Stomach smooth muscle (tissue), 2 donors: Measurements from ENCODE around the gene PTPRT.

Source experiments
- H3K27ac ChIP-seq: one replicate; pipeline ENCODE4 v1.7.0; 2013; ENCODE audit warnings: mild to moderate bottlenecking, low read length, inconsistent platforms
- H3K27me3 ChIP-seq, 2 donors: one replicate each; pipeline ENCODE4 v1.7.0; 2013; ENCODE audit warnings: low read length in 2 of 2; ENCODE audit not compliant: insufficient read depth in 2 of 2, control insufficient read depth in 1 of 2
- H3K36me3 ChIP-seq, 2 donors: one replicate each; pipeline ENCODE4 v1.7.0; 2013; ENCODE audit warnings: low read length in 2 of 2; ENCODE audit not compliant: control insufficient read depth in 2 of 2, insufficient read depth in 2 of 2
- H3K4me1 ChIP-seq: one replicate; pipeline ENCODE4 v1.7.0; 2013; ENCODE audit warnings: low read length; ENCODE audit not compliant: control insufficient read depth, insufficient read depth
- H3K4me3 ChIP-seq, 2 donors: one replicate each; pipeline ENCODE4 v1.7.0; 2013; ENCODE audit warnings: low read length in 2 of 2
- H3K9ac ChIP-seq, 2 donors: one replicate each; pipeline ENCODE4 v1.7.0; 2013; ENCODE audit warnings: low read length in 2 of 2, mild to moderate bottlenecking in 1 of 2
- H3K9me3 ChIP-seq, 2 donors: one replicate each; pipeline ENCODE4 v1.7.0; 2013; ENCODE audit warnings: low read length in 2 of 2; ENCODE audit not compliant: control insufficient read depth in 2 of 2
- donor health status: healthy.
- donor health status: Pancreatic carcinoma.

PTPRT gene

DNA sequence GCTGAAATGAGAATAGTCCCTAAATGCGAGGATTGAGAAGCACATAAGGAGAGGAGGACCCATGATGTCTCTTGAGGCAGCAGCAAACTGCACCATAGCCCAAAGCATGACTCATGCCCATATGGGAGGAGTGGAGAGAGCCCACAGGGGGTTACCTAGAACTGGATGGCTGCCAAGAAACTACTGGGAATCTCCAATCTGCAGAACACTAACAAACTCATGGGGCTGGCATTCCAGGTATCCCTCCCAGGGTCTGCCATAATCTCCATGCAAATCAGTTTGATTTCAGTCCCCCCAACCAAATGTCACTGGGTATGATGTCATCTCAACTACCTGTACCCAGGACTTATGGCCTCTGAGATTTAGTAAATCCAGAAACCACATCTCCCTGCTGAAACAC is 410.5 kb downstream of the PTPRT start:
- Histone ChIP-seq H3K4me3 (no peak overlapping the region), H3K27me3 (no peaks in the 10 kb centered on the region), H3K27ac (no peak overlapping the region), H3K36me3 (no peaks in the 10 kb centered on the region), H3K4me1 (no peaks in the 10 kb centered on the region), H3K9me3 (peaks cover 0 to 3% of the 10 kb centered on the region in 2 donors), H3K9ac (no peak overlapping the region)

DNA sequence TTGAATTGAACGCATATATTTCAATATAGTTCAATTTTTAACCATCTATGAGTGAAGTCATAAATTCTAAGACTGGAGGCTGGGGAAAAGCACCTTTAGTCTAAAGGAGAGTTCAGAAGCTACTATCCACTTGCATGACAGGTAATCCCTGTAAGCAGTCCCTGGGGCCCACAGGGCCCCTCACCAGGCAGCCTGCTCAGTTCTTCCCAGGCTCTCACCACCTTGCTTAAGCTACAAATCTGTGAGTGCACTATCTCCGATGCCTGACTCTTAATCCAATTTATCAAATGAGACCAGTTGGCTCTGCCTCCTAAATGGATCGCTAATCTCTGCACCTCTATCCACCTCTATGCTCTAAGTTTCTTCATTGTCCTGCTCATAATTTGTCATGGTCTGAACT is 413.8 kb downstream of the PTPRT start:
- H3K4me1 ChIP-seq: no peaks in the 10 kb centered on the region
- peaks cover under 1 to 2% of the 10 kb centered on the region in 2 donors for H3K9me3 ChIP-seq
- no peak overlapping the region for H3K27ac ChIP-seq
- H3K27me3 ChIP-seq: no peaks in the 10 kb centered on the region
- H3K4me3 ChIP-seq: no peak overlapping the region
- H3K9ac ChIP-seq: no peak overlapping the region
- H3K36me3 ChIP-seq: no peaks in the 10 kb centered on the region

DNA sequence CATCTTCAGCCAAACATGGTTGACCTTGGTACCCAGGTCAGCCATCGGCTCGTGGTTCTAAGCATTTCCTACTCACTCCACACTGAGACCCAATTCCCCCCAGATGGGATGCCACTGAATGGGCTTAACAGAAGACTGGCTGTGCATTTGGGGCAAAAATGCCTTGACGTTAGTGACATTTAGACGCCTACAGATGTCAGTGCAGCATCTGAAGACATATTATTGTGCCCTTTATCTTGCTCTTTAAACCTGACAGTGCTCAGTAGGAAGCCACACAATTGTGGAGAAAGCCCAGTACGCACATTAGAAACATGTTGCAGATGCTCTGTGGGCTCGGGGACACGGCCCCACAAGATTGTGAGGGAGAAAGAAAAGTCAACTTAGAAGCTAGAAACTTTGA is 414.7 kb downstream of the PTPRT start:
- Histone ChIP-seq H3K4me3 (no peak overlapping the region), H3K36me3 (no peaks in the 10 kb centered on the region), H3K27me3 (no peaks in the 10 kb centered on the region), H3K27ac (no peak overlapping the region), H3K4me1 (no peaks in the 10 kb centered on the region), H3K9ac (no peak overlapping the region), H3K9me3 (peaks cover 0 to 2% of the 10 kb centered on the region in 2 donors)

- peaks cover 0 to 5% of the 10 kb centered on the region in 2 donors for H3K9me3 ChIP-seq
- H3K36me3 ChIP-seq: no peaks in the 10 kb centered on the region
- no peaks in the 10 kb centered on the region for H3K27me3 ChIP-seq
- H3K4me3 ChIP-seq: no peak overlapping the region
- no peaks in the 10 kb centered on the region for H3K4me1 ChIP-seq
- no peak overlapping the region for H3K9ac ChIP-seq
- H3K27ac ChIP-seq: no peak overlapping the region
Observed at GRCh38 chr20:42763015-42763414, 426.7 kb downstream of the PTPRT start.

DNA sequence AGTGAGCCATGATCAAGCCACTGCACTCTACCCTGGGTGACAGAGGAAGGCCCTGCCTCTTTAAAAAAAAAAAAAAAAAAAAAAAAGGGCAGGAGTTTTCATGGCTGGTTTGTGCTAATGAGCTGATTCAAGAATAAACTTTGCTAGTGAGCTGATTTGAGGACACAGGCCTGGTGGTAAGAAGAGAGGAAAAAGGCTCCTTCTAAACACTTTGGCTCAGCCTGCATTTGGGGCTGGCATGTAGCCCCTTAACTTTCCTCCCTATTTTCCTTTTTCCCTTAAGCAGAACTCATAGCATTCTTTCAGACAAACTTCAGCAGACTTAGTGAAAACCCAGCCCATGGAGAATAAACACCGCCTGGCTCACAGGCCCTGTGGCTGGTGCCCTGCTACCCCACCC is 432.7 kb downstream of the PTPRT start:
- Histone ChIP-seq H3K9ac (no peak overlapping the region), H3K27me3 (no peaks in the 10 kb centered on the region), H3K4me1 (no peaks in the 10 kb centered on the region), H3K27ac (no peak overlapping the region), H3K36me3 (no peaks in the 10 kb centered on the region), H3K4me3 (no peak overlapping the region), H3K9me3 (peaks cover 0 to 5% of the 10 kb centered on the region in 2 donors)

GRCh38 chr20:42754706-42755105 is 435.0 kb downstream of the PTPRT start:
- no peaks in the 10 kb centered on the region for H3K36me3 ChIP-seq
- H3K4me3 ChIP-seq: no peak overlapping the region
- H3K27ac ChIP-seq: no peak overlapping the region
- no peaks in the 10 kb centered on the region for H3K27me3 ChIP-seq
- no peak overlapping the region for H3K9ac ChIP-seq
- peaks cover 0 to under 1% of the 10 kb centered on the region in 2 donors for H3K9me3 ChIP-seq
- no peaks in the 10 kb centered on the region for H3K4me1 ChIP-seq

DNA sequence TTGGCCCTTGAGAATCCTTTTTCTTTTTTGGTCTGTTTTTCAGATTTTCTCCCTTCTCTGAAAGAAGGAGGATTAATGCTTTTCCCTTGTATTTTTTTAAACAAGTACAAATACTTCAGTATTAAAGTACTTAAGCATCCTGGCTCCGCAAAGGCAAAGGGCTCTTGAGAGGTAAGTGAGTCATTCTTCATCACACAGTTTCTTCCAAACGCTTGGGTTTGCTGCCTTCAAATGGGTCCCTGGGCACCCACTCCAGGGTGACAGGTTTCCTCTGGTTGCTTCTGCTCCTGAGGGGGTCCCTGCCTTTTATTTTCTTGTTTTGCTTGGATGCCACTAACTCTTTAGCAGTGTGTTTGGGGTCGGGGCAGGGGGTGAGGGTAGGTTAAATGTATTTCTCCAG is 437.1 kb downstream of the PTPRT start:
- no peak overlapping the region for H3K9ac ChIP-seq
- H3K27ac ChIP-seq: no peak overlapping the region
- no peaks in the 10 kb centered on the region for H3K27me3 ChIP-seq
- H3K4me1 ChIP-seq: no peaks in the 10 kb centered on the region
- no peak overlapping the region for H3K4me3 ChIP-seq
- H3K9me3 ChIP-seq: no peaks in the 10 kb centered on the region
- H3K36me3 ChIP-seq: no peaks in the 10 kb centered on the region

DNA sequence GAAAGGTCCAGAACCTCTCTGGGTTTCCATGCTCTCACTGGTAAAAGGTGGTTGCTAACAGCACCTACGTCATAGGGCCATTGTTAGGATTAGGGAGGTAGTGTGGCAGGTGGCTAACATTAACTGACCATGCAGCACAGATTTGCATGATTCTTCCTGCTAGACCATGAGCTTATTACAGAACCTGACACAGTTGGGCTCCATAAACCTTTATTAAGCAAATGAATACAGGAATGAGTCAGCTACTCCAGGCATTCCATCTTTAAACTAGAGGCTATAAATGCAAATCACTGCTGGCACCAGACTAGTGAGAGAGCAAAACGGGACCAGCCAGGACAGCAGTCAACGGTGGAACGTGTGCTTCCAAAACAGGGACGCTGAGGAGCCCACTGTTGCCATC is 440.1 kb downstream of the PTPRT start:
- Histone ChIP-seq H3K9me3 (no peaks in the 10 kb centered on the region), H3K27ac (no peak overlapping the region), H3K27me3 (no peaks in the 10 kb centered on the region), H3K4me3 (no peak overlapping the region), H3K4me1 (no peaks in the 10 kb centered on the region), H3K9ac (no peak overlapping the region), H3K36me3 (no peaks in the 10 kb centered on the region)

DNA sequence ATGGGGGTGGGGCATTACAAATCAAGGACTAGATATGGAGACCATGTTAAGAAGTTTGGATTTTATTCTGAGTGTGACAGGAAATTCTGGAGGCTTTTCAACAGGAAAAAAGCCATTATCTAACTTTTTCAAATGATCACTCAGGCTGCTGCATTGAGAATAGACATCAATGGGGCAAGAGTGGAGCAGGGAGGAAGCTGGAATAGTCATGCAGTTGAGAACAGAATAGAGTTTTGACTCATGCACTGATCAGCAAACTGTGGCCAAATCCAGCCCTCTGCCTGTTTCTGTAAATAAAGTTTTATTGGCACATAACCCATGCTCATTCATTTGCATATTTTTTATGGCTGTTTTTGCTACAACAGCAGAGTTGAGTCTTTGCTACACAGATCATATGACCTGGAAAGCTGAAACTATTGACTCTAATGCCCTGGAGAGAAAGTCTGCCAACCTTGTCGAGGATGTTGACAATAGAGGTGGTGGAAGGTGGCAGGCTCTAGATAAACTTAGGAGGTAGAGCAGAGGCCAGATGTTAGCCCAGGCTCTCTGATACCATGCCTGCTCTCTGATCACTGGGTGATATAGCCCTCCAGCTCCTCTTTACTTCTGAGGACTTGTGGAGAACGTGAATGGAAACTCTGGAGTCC is 441.8 kb downstream of the PTPRT start:
- H3K4me1 ChIP-seq: no peaks in the 10 kb centered on the region
- no peak overlapping the region for H3K9ac ChIP-seq
- peaks cover 0 to 4% of the 10 kb centered on the region in 2 donors for H3K9me3 ChIP-seq
- no peak overlapping the region for H3K4me3 ChIP-seq
- H3K27me3 ChIP-seq: peaks cover 0 to 2% of the 10 kb centered on the region in 2 donors
- H3K36me3 ChIP-seq: no peaks in the 10 kb centered on the region
- H3K27ac ChIP-seq: no peak overlapping the region

- Histone ChIP-seq H3K27ac (no peak overlapping the region), H3K9me3 (peaks cover 3 to 10% of the 10 kb centered on the region in 2 donors), H3K27me3 (peaks cover 0 to 2% of the 10 kb centered on the region in 2 donors), H3K4me3 (no peak overlapping the region), H3K9ac (no peak overlapping the region), H3K36me3 (no peaks in the 10 kb centered on the region), H3K4me1 (no peaks in the 10 kb centered on the region)
Observed at GRCh38 chr20:42744756-42745465, 444.8 kb downstream of the PTPRT start.

GRCh38 chr20:42742926-42743325 is 446.8 kb downstream of the PTPRT start:
- H3K27me3 ChIP-seq: peaks cover 0 to 2% of the 10 kb centered on the region in 2 donors
- H3K36me3 ChIP-seq: no peaks in the 10 kb centered on the region
- no peaks in the 10 kb centered on the region for H3K4me1 ChIP-seq
- H3K27ac ChIP-seq: no peak overlapping the region
- H3K4me3 ChIP-seq: no peak overlapping the region
- H3K9ac ChIP-seq: no peak overlapping the region
- H3K9me3 ChIP-seq: peaks cover 3 to 10% of the 10 kb centered on the region in 2 donors
